Ovary (tissue), 9 donors: ENCODE data around the gene TRAF3IP3. TPM values are rescaled to one million over a fixed set of nuclear protein-coding genes. Genes with fewer than 3 reads are reported as not detected.
A peak's percentile ranks its signal among the peaks of the same experiment; 100 is the strongest.

Experiments
- DNase-seq, 5 donors: peaks; one replicate each; pipeline ENCODE4 v3.0.0-alpha.2; 2019 to 2020
- H3K27ac ChIP-seq, 2 donors: fragments of 200-600 bp; one replicate each; pipeline versions ENCODE4 v1.5.1 to v1.8.0; 2019 to 2022
- H3K27me3 ChIP-seq: fragments of 200-600 bp; one replicate; pipeline ENCODE4 v1.8.0; 2022
- H3K36me3 ChIP-seq: fragments of 200-600 bp; sonication (generic); one replicate; pipeline ENCODE4 v1.5.1; 2019
- H3K4me1 ChIP-seq: one replicate; pipeline ENCODE4 v1.8.1; 2013; ENCODE audit warnings: mild to moderate bottlenecking, moderate library complexity; ENCODE audit not compliant: insufficient read depth
- H3K4me3 ChIP-seq: fragments of 200-600 bp; sonication (generic); one replicate; pipeline ENCODE4 v1.5.1; 2017
- H3K9me3 ChIP-seq, 2 donors: fragments of 200-600 bp in 1 of 2; sonication (generic) in 1 of 2; one replicate each; pipeline versions ENCODE4 v1.5.1 to v1.8.1; 2013 to 2019; ENCODE audit warnings: mild to moderate bottlenecking in 1 of 2, moderate library complexity in 1 of 2
- CTCF ChIP-seq, 3 donors: fragments of 450-650 bp in 2 of 3; fragments of 200-600 bp in 1 of 3; IDR thresholded peaks; one replicate each; pipeline versions ENCODE4 v1.5.1 to v1.8.0; 2016 to 2022; ENCODE audit warnings: antibody characterized with exemption in 3 of 3, mild to moderate bottlenecking in 1 of 3
- EP300 ChIP-seq: sonication (generic); formaldehyde crosslinking; IDR thresholded peaks from one replicate; pipeline ENCODE4 v1.6.1; 2017; ENCODE audit warnings: antibody characterized with exemption
- POLR2A ChIP-seq: fragments of 450-650 bp; IDR thresholded peaks from one replicate; pipeline ENCODE4 v1.6.1; 2017; ENCODE audit warnings: antibody characterized with exemption, mild to moderate bottlenecking, moderate library complexity
- whole genome bisulfite sequencing, 3 donors: extraction: QIAGEN DNeasy Blood & Tissue Kit in 1 of 3; methylation state at CpG; one replicate each; pipeline versions ENCODE4 v1.1.5 to v1.1.7; 2013 to 2017; 5-methylcytosine and 5-hydroxymethylcytosine counted together
- intact Hi-C, 4 donors: fragments of 100-400 bp; cut with DNase I; formaldehyde crosslinking; loops; one replicate each; pipeline versions ENCODE4 v1.11.0 to v1.15.1; 2022 to 2023
- polyA plus RNA-seq, 2 donors: library from polyadenylated mRNA; stranded (reverse); fragments of 200-250 nt in 1 of 2; fragments of 350-450 nt in 1 of 2; fragmentation: Illumina TruSeq in 1 of 2; extraction: RNeasy Lipid Tissue Mini Kit (QIAGEN cat#74804) in 1 of 2; gene quantifications; one replicate each; pipeline ENCODE4 v1.2.3, GENCODE V29; 2013 to 2014
- total RNA-seq, 7 donors: library from RNA; depleted of rRNA in 2 of 7; stranded (reverse); fragments of >200 nt in 2 of 7; fragmentation: NEBNext Ultra II Directional in 3 of 7; extraction: Animal tissue kit (Norgen Biotek cat#: 25700) in 3 of 7; gene quantifications; one replicate each; pipeline versions ENCODE4 v1.1.0 to v1.2.4, GENCODE V29; 2016 to 2023
- donor health status: DM: no; HTN: no; CAD: no; lungs with moderate emphysema.
- donor health status: DM: no; HTN: no; CAD: no.
- donor health status: Bipolar disorder and iron deficiency.
- donor health status: DM: yes; HTN: yes; CAD: no.
- donor health status: DM: no; HTN: no; CAD: no.
- donor health status: DM: yes; HTN: yes; CAD: no.

Gene TRAF3IP3
- total and polyA plus RNA-seq, 9 donors: 0.34 to 5.6 (median 1.4) TPM

GRCh38 chr1:209783386-209783785 is 27.5 kb downstream of the TRAF3IP3 start:
- Histone ChIP-seq H3K27me3 (no peaks in the 10 kb centered on the region), H3K9me3 (no peaks in the 10 kb centered on the region), H3K27ac (peak overlapping the region in 1 of 2 donors; percentile 32), H3K4me3 (no peak overlapping the region), H3K36me3 (no peaks in the 10 kb centered on the region), H3K4me1 (peaks cover 5% of the 10 kb centered on the region)
- no peak for DNase-seq
- TF ChIP-seq EP300 (no peak), CTCF (IDR thresholded peaks at IDR 0.05) (no peak), POLR2A (no peak)
- WGBS, 3 donors: 66 to 78% (median 73%) methylated on average over 5 to 6 of the region's 6 CpGs
- intact Hi-C loops: no loop called here

GRCh38 chr1:209784265-209785169 is 28.7 kb downstream of the TRAF3IP3 start, which contains the start of gene C1orf74:
TSS of gene C1orf74 (minus strand) at chr1:209784559. CDS start at chr1:209783634, 925 bp downstream.
- TF ChIP-seq CTCF (IDR thresholded peaks at IDR 0.05) (no peak), EP300 (peak; percentile 29), POLR2A (peak; percentile 83)
- intact Hi-C loops: no loop called here
- no peaks in the 10 kb centered on the region for H3K27me3 ChIP-seq
- H3K4me1 ChIP-seq: peaks cover 5% of the 10 kb centered on the region
- peak within 1 kb of the TSS; percentile 51 for H3K4me3 ChIP-seq
- H3K9me3 ChIP-seq: no peaks in the 10 kb centered on the region
- peak; percentile 99 to 100 (median 100) for DNase-seq
- WGBS, 3 donors: 3 to 4% (median 3%) methylated on average over 48 of the region's 48 CpGs
- peak within 1 kb of the TSS; percentile 32 to 67 for H3K27ac ChIP-seq
- H3K36me3 ChIP-seq: no peaks in the 10 kb centered on the region

- WGBS, 3 donors: 94 to 96% (median 95%) methylated on average over 4 of the region's 4 CpGs
- DNase-seq: no peak
- intact Hi-C loops: no loop called here
Observed at GRCh38 chr1:209785592-209785991, 29.7 kb downstream of the TRAF3IP3 start.

DNA sequence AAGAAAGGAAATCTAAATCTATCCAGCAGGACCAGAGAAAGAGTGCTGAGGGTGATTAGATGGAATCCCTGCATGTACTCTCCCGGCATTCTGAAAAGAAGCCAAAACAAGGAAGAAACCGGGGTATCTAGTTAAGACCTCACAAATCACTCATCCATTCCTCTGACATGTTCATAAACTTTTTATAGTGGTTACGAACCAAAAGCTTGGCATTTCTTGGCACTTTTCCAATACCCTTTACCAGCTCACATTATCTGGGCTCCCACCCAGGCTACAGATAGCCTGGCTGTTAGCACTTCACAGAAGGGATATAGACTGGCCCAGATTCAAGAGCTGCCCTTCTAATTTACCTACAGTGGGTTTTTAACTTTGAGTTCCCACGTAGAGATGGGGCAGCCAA is 30.3 kb downstream of the TRAF3IP3 start:
- no peak overlapping the region for H3K4me3 ChIP-seq
- no peak overlapping the region for H3K27ac ChIP-seq
- H3K4me1 ChIP-seq: peaks cover 5% of the 10 kb centered on the region
- 58 to 84% (median 69%) methylated on average over 4 of the region's 4 CpGs for WGBS, 3 donors
- no peaks in the 10 kb centered on the region for H3K27me3 ChIP-seq
- no peaks in the 10 kb centered on the region for H3K36me3 ChIP-seq
- no peak for TF ChIP-seq EP300
- no peak for TF ChIP-seq POLR2A
- no peak for TF ChIP-seq CTCF (IDR thresholded peaks at IDR 0.05)
- DNase-seq: no peak
- intact Hi-C loops: loop anchor here in 1 of 4 donors (2.0 kb wide), 1 partner anchor 93 kb away; no protein-coding TSS in a partner anchor
- no peaks in the 10 kb centered on the region for H3K9me3 ChIP-seq

More at GRCh38 chr1:209785592-209785991, 29.7 kb downstream of the TRAF3IP3 start:
- TF ChIP-seq CTCF (IDR thresholded peaks at IDR 0.05): no peak
- Histone ChIP-seq H3K27me3 (no peaks in the 10 kb centered on the region), H3K9me3 (no peaks in the 10 kb centered on the region), H3K4me1 (peaks cover 5% of the 10 kb centered on the region), H3K36me3 (no peaks in the 10 kb centered on the region), H3K4me3 (no peak overlapping the region), H3K27ac (no peak overlapping the region)
